ENCODE measurements around the gene FCSK.
"Not testable (repeated sequence)": the region's sequence is repeated elsewhere in the genome, so short reads cannot be mapped to it uniquely, and the experiment has no call there.

Gene FCSK

DNA sequence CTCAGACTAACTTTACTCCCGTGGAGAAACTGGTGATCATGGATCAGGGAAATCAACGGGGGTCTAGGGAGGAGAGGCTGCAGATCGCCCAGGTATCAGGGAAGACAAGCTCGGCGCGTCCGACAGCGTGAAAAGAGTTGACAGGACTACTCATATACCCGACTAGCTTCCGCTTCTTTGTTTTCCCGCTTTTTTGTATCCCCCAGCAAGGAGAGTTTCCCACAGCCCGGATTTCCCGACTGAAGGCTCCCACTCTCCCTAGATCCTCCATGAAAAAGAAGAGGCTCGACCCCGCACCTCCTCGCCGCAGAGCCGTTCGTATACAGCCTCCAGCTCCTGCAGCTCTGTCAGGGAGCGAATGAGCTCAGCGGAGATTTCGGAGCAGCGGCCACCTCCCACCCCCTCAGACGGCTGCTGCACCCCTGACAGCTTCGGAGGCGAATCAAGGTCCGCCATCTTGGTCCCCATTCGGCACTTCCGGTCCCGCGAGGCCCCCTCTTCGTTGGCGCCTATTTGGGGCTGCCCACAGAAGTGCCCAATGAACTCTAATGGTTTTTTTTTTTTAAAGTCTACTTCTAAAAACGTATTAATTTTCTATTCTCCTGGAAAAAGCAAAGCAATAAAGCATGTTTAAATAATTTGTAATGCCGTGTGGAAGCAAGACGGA lies 68.8 kb downstream of the FCSK start, which contains the start of gene COG4:
COG4 (minus strand) TSS at position 479 of the 667 bp plus-strand sequence; CDS start at position 468, 11 bp downstream.
- peak; percentile 84 for DNase-seq (ENCODE audit: low read depth, low spot score)

GRCh38 chr16:70523743-70524398 lies 69.5 kb downstream of the FCSK start, which contains the start of gene SF3B3:
Gene SF3B3 (plus strand): TSS chr16:70523816. CDS start chr16:70526657, 2,841 bp downstream.
- peak; percentile 60 for DNase-seq (ENCODE audit: low read depth, low spot score)

DNA sequence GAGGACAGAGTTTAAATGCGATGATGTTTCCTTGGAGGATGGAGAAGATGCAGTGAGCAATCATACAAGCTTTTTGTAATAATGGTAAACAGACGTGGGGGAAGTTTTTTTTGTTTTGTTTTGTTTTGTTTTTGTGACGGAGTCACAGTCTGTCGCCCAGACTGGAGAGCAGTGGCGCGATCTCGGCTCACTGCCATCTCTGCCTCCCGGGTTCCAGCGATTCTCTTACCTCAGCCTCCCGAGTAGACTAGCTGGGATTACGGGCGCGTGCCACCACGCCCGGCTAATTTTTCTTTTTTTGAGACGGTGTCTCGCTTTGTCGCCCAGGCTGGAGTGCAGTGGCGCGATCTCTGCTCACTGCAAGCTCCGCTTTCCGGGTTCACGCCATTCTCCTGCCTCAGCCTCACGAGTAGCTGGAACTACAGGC lies 70.0 kb downstream of the FCSK start:
- DNase-seq (ENCODE audit: low read depth, low spot score) = not testable (repeated sequence)

GRCh38 chr16:70526403-70526802 lies 72.0 kb downstream of the FCSK start:
- DNase-seq (ENCODE audit: low read depth, low spot score) = no peak

GRCh38 chr16:70527315-70527996 lies 73.1 kb downstream of the FCSK start:
- no peak for DNase-seq (ENCODE audit: low read depth, low spot score)

DNA sequence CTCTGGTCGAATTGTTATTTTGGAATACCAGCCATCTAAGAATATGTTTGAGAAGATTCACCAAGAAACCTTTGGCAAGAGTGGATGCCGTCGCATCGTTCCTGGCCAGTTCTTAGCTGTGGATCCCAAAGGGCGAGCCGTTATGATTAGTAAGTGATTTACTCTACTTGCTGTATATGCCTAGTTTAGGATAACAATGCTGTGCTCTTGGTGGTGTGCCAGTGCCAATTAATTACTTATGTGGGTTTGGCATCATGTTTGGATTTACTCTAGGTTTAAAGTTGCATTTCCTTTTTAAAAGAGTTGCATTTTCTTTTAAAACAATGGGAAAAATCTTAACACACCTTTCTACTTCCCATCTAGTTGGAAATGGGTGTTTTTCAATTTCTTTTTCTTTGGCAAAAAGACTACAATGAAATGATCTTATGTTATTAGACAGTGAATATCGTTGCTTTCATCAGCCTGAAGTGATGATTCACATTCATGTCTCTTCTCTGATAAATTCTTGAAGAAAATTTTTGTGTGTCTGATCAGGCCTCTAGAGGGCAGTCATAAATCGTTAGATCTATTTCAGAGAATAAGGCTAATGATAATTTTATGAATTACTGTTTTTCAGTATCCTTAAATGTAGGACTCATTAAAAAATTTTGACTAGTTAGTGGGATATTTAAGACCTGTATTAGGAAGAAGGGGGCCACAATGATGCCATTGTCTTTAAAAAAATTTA lies 74.8 kb downstream of the FCSK start:
- no peak for DNase-seq (ENCODE audit: low read depth, low spot score)

Data from activated CD4-positive, CD25-positive, alpha-beta regulatory T cell treated with anti-CD3 and anti-CD28 coated beads, Interleukin-2, amount 50 U/mL, for 16 hours (primary cell).